ENCODE results near the gene PRKCE.

Gene PRKCE

DNA sequence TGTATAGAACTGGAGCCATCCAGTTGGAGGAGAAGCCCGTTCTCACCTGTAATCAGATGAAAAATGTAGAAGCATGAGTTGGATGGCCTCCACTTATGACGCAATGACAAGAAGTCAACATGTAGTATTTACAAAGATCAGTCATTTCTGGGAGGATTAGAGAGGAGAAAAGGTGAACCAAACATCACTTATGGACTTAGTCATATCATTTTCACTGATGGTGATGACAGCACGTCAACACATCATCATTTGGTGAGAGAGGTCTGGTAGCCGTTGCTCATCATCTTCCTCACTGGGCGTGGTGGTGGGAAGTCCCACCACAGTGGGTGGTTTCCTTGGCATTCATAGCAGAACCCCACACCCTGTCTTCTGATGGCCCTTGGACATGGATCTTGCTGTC is 381.5 kb downstream of the PRKCE start:
- DNase-seq = no peak

DNA sequence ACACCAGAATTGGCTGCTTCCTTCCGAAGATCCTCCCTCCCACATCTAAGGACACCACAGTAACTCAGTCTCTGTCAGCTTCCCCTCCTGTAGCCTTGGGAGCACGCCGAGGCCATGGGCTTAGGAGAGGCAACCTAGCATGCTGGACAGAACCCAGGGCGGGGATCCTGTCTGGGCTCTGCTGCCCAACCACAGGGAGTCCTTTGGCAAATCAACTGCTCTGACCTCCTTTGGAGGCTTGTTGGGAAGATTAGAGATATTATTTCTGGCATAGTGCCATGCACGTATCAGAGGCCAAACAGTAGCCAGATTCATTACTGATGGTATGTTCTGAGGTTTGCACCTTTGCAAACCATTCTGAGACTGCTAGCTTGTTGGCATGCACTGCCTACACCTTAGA is 383.1 kb downstream of the PRKCE start:
- no peak for DNase-seq

DNA sequence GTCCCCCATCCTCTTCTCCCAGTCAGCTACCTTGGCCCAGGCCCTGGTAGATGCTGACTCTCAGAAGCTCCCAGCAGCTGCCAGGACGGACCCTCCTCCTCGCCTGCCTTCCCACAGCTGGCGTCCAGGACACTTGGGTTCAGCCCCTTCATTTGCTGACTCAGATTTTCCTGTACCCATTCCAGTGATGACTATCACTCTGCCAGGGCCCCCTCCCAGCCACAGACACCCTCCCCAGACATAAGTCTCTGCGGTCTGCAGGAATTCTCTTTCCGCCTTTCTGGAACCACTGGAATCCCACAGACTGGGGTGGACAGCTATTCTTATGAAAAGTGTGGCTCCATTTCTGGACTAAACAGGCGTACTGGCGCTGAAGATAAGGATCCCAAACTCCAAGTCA is 385.5 kb downstream of the PRKCE start:
- DNase-seq = no peak

DNA sequence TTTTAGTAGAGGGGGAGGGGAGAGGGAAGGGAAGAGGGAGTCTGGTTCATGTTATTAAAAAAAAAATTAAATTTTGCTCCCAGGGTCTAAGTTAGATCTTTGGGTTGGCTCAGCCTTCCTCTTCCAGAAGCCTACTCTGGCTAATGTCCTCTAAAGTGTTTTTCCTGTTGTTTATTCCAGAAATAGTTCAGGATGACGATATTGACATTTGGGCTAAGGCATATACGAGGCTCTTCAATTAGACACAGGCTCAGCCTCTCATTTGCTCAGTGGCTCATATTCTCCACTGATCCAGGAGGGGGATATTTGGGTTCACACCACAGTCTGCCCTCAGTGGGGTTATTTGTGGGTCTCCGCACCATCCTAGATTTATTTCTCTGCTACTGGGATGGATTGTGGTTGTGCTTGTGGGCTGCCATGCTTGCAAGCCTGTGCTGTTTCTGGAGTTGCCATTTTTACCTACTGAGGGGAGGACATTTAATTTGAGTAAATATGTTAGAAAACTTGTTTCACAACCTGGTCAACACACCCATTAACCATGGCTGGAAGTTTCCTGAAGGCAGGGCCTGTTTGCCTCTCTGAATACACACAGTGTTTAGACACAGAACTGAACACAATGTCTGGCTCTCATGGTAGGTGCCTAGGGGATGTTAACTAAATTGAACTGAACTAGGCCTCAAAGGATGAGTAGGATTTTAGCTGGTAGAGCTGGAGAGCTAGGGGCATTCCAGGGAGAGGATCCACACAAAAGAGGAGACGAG is 388.2 kb downstream of the PRKCE start:
- no peak for DNase-seq

DNA sequence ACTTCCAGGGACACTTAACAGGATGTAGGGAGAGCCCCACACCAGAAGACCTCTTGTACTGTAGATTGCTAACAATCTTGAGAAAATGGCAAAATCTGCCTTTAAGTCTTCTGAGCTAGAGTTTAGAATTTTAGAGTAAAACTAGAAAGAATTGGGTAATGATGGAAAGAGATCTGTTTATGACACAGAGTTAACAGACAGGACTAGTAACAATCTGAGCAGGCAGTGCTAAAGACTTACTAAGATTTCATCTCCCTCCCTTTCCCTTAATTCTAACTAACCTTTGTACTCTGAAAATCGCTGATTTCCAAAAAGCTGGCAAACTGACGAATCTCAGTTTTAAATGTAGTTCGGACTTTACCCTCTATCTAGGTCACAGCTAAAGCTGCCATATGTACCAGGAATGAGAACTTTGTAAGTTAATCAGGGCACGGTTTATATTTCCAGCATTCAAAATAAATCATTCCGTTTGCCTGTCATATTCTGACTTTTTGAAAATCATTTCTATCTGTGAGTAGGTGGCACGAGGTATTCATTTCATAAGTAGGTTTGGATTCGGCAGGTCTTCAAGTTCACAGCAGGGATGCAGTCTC is 389.2 kb downstream of the PRKCE start:
- DNase-seq = no peak

DNA sequence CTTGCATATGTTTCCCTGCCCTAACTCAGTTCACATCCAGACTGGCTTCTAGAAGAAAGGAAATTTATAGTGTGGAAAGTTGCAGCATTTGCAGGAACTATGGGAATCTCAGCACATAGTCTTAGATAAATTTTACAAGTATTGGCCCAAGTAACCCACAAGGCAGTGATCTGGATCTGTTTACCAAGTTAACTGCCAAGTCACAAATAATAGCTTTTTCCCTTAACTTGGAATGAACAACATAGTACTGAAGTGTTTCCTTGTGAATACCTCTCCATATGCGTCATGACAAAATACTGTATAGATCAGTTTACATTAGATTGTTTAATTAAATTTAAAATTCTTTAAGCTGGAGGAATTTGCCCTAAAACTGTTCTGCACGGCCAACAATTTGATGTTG is 390.0 kb downstream of the PRKCE start:
- DNase-seq = no peak

DNA sequence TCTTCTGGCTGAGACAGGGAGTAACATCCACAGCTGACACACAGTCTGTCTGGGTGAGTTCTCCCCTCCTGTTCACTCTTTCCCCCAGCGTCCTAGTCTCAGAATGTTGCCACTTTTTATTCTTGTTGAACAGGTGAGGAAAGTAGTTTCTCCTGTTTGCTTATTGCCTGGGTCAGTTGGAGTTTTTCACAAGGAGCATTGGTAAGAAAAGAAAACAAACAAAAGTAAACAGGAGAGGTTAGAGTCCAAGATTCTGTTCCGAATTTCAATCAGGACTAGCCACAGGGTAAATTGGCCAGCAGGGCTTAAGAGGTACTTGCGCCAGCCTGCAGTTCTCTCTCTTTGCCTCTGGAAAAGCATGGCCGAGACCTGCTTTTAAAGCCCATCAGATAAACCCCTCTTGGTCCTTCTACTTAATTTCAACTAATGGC is 390.7 kb downstream of the PRKCE start:
- no peak for DNase-seq

DNA sequence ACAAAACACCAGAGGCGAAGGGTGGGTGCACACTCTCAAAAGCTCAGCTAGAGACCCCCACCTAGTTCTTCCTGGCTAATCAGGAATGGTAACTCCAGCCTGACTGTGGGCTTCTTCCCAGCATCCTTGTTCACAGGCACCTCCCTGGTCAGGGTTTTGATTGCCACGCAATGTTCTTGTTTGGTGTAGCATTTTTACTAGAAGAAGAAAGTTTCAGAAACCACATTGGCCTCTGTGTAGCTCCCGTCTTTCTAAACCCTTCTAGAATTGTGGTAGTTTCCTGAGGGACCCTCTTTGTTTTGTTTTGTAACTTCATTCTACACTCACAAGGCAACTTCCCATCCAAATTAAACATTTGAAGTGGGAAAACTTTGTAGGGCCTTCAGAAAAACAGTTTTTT is 391.2 kb downstream of the PRKCE start:
- DNase-seq = no peak

DNA sequence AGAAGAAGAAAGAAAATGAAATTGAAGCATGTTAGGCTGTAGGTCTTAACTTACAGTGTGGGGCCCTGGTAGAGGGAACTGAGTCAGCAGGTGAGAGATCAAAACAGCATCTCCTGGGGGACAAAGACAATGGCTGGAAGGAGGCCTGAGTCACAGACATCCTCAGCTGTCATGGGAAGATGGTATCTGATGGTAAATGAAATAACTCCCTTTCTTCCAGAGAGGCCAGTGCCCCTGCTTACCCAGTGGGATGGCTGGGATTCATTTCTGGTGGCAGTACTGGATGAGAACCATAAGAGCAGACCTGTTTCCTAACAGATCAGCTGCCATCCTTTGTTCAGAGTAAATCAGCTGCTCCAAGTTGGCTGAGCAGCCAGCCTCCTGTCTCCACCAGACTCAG is 394.4 kb downstream of the PRKCE start:
- DNase-seq = no peak

DNA sequence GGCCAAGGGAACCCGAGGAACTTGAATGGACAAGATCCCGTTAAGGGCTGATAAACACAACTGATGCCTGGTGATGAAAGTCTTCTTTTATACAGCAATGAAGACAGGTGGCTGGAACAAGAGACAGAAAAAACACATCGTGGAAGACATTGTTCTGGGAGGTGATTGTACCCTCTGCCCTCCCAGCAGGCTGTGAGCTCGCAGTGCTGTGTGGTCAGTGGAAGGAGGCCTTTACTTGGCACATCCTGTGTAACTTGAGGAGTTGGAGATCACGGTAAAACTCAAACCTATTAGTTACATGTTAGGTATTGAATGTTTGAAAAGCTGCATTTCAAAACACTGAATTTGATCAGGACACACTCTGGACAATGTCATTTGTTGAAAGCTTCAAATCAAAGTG is 395.8 kb downstream of the PRKCE start:
- no peak for DNase-seq

DNA sequence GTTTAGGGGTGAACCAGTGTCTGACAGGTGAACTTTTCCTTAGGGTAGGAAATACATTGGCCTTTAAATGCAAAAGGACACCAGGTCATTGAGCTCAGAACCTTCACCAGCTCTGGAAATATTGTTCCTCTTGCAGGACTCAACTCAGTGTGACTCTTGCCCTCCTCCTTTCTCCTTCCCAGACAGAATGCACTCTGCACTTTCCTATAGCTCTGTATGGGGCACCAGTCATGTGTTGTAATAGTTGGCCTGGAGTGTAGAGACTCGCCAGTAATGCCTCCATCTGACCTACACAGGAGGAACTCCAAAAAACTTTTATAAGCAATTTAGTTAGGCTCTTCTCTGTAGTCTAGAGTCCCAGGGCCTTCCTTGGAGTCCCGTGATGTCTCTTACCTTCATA is 397.2 kb downstream of the PRKCE start:
- DNase-seq = no peak

DNA sequence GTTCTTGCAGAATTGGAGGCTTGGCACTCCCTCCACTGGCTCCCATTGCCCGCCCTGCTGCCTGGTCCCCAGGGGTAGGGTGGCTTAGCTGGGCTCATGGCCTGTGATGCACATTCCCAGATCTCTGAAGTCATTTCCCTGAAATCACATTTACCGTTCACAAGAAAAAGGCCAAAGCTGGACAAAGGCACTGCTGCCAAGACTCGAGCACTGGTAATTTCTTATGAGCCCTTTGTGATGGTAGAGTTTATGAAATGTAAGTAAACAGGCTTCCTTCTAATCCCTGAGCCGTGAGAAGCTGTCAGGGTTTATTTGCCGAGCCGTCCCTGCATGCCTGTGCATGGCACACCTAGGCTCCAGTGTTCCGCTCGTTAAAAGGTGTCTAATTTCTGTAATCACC is 398.6 kb downstream of the PRKCE start:
- DNase-seq = no peak

DNA sequence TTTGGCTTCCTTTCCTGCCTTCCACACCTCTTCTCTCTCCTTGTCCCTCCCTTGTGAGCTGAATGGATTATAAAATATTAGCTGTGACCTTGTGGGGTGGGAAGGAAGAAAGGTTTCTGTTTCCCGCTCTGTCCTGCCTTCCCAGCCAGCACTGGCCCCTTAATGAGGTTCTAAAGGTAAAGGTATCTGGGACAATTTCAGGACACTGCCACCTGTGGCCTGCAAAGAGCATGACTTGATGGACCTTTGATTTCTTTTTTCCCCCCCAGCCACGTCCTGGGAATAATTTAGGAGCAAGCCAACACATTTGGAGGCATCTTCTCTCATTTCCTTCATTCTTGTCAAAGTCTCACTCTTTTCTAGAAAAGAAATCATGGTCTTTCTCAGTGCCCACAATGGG is 399.0 kb downstream of the PRKCE start:
- no peak for DNase-seq

DNA sequence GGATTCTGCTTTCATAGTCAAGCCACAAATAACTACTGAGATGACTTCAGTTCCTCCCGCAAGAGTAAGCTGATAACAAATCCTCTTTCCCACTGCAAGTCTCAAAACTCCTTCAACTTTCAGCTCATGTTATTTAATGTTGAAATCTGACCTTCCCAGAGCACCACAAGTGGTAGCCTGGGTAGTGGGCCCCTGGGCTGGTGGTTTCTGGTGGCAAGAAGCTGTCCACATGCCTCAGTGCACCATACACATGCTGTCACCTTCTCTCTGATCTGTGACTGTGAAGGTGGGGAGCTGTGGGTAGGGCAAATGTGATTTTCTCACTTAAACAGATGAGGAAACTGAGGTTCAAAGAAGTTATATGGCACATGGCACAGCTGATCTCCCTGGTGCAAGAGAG is 399.6 kb downstream of the PRKCE start:
- no peak for DNase-seq

DNA sequence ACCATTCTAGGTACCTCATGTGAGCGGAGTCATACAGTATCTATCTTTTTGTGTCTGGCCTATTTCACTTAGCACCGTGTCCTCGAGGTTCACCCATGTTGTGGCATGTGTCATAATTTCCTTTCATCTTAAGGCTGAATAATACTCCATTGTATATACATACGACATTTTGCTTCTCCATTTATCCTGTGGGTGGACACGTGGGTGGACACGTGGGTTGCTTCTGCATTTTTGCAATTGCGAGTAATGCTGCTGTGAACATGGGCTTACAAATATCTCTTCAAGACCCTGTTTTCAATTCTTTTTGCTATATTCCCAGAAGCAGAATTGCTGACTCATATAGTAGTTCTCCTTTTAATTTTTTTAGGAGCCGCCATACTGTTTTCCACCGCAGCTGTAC is 402.1 kb downstream of the PRKCE start:
- no peak for DNase-seq

DNA sequence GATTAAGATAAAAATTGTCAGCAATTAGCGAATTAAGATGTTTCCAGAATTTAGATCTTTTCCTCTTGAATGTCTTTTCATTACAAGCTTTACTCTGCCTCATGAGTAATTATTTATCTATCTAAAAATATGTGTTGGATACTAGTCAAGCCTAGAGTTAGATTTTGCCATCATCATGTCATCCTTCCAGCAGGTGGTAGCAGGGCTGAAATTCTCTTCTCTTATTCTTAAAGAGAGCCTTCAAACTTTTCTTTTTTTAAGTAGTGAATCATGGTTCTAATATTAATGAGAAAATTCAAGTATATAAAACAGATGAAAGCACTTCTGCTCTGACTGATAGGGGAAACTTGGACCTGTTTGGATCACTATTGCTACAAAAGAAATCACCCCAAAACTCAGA is 405.1 kb downstream of the PRKCE start:
- DNase-seq = no peak

DNA sequence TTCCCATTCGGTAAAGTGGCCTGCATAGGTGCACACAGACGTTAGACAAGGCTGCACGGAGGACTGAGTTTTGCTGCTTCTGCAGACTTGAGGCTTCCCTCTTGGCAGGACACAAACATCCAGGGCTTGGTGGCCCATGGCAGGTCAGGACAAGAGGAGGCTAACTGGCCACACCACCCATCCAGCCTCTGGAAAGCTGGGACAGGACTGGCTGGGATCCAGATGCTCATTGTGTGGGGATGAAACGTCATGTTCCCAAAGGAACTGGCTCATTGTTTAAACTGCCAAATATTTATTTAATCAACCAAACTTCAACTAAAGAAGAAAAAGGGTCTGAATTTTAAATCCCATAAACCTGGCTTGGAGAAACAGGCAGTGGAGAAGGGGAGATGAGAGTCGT is 406.7 kb downstream of the PRKCE start:
- DNase-seq = no peak

DNA sequence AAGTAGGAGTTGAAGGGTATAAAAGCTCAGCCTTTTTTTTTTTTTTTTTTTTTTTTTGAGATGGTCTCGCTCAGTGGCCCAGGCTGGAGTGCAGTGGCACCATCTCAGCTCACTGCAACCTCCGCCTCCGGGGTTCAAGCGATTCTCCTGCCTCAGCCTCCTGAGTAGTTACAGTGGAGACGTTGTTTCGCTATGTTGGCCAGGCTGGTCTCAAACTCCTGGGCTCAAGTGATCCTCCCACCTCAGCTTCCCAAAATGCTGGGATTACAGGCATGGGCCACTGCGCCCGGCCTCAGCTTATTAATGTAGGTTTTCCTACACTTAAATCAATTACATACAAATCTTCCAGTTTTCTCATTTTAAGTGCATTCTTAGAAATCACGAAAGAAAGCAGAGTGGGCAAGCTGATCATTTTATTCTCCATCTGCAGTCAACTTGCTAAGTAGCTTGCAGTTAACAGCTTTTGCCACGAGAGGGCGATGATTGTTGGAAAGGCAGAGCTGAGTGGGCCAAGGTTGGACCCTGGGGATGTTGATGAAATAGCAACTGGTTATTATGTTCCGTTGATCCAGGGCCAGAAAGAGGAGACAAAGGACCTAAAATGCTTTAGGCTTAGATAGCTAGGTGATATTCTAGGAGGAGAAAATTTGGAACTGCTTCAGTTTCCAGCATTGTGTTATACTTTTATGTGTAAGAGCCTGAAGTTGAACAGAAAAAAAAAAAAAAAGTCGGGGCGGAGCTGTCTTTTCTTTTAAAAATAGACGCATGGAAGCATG is 411.4 kb downstream of the PRKCE start:
- peak; percentile 52 for DNase-seq

DNA sequence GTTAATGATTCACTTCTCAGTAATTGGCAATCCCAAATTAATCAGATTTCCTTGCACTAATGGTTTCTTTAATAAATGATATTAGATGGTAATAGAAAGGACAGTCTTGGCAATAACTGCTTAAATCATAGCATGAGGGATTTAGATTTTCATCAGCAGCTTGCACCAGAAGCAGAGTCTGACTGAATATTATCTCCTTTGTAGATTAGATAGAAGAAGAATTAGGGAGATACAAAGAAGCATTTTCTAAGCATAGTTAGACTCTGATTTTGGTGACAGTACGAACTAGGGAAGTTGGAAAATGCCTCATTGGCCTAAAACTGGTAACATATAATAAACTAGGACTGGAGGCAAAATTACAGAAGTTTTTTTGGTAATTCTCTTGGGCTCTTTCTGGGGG is 412.9 kb downstream of the PRKCE start:
- no peak for DNase-seq

DNA sequence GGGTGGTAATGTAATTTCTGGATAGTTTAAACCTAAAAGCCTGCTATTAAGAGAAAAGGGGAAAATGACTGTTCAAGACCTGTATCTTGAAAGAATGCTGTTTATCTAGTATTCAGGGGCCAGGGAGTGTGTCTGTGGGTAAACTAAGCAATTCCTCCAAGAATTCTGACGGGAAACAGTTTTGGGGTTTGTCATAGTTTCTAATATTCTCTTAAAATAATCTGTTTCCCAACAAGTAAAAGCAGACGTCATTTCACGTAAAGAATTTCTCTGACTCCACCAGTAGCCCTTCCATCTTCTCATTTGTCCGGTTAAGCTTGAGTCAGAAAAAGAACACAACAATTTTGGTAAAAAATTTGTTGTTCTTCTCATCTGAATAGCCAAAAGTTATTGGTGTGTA is 413.7 kb downstream of the PRKCE start:
- DNase-seq = no peak

DNA sequence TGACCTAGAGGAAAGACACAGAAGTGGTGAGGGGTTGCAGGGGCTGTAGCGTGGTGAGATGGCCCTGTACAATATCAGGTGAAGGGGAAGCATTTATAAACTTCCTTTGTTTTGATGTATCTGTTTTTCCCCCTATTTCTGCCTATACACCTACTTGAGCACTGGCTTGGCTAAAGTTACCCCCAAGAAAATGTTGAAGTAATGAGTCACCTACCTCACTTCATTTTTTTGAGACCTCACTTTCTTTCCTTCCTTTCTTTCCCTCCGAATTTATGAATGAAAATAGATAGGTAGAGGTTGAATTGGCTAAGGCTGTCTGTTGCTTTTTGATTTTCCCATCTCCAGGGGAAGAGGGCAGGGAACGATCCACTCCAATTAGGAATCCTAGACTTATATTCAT is 414.6 kb downstream of the PRKCE start:
- DNase-seq = no peak

DNA sequence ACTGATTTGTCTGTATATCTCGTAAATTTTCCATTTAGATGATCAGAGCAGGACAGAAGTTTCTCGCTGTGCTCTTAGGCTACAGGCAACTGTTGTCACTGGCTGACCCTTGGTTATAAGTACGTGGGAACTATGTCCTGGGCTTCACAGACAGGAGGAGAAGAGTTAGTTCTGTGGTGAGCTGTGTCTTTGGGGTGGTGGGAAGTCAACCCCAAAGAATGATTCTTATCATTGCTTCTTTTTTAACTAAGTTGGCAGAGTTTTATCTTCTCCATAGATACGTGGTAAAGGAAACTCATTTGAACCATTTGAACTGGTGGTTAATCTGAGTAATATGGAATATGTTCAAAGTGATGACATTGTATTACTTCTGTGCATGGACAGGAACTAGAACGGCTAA is 415.1 kb downstream of the PRKCE start:
- DNase-seq = no peak

DNA sequence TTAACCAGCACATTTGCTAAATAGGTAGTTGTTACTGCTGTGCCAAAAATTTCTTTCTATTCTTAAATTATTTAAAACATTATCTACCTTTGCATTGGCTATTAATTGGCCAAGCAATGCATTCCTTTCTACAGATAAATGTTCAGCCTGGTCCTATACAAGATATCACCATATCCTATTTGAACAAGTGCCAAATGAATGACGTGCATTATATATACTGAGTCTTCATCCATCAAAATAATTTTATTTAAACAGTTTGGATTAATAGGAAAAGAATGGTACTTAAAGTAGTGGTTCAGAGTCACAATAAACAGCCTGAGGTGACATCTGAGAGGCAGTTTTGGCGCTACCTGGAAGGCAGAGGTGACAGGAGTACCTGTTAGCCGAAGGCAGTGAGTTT is 415.6 kb downstream of the PRKCE start:
- no peak for DNase-seq

All from activated T-cell treated with anti-CD3 and anti-CD28 coated beads, Interleukin-2, amount 50 U/mL, for 1 hour (primary cell).